GM12891 (cell line): ENCODE data around the gene UCK2.

ENCODE experiments used
- POLR2A ChIP-seq: IDR thresholded peaks from 2 replicates; pipeline ENCODE4 v1.6.1; 2011; ENCODE audit warnings: low read depth, low read length, control low read depth
- POLR2AphosphoS5 ChIP-seq: IDR thresholded peaks from 2 replicates; pipeline ENCODE4 v1.6.1; 2011; ENCODE audit warnings: low read depth, low read length, control low read depth
- TAF1 ChIP-seq: IDR thresholded peaks from 2 replicates; pipeline ENCODE4 v1.6.1; 2011; ENCODE audit warnings: low read depth, low read length, control low read depth

DNA sequence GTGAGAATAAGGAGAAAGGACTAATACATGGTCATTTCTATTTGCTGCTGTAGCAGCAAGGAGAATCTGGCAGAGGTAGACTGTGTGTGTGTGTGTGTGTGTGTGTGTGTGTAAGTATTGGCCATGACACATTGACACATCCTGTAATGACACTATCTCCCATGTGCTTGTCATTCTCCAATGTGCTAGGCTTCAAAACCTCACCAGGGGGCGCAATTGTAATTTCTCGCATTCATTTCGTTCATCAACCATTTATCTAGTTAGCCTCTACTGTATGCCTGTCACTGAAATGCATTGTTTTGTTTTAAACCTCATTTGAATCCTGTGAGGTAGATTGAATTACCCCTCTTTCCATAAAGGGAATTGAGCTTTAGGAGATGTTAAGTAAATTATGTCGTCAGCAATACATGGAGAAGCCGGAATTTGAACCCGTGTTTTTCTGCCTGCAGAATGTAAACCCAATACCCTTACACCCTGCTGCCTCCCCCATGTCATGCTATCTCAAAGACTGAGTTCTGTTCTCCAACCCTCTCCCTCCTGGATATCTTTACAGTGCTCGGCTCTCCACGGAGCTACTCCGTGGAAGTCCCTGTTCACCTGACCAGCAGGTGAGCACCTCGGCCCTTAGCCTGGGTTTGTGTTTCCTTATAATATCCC, 100.8 kb downstream of the UCK2 start:
- TF ChIP-seq POLR2A (no peak), POLR2AphosphoS5 (no peak), TAF1 (no peak)
